GM13977 (cell line): ENCODE data around the gene MRTFB.

Source experiments
- DNase-seq: peaks from one replicate; pipeline ENCODE4 v3.0.0; 2012; ENCODE audit warnings: low spot score
- CTCF ChIP-seq: IDR thresholded peaks from 2 replicates; pipeline ENCODE4 v1.5.1; 2012; ENCODE audit warnings: mild to moderate bottlenecking, control low read depth; ENCODE audit not compliant: insufficient read depth; ENCODE audit errors: extremely low read depth, missing control alignments
- in situ Hi-C: fragments of 300-500 bp; cut with MboI; formaldehyde crosslinking; loops from one replicate; pipeline ENCODE4 v1.12.0; 2022; ENCODE audit warnings: low sequenced_read_pairs, low pct_unique_long_range_greater_than_20kb, mixed read lengths, inconsistent platforms; ENCODE audit not compliant: unreplicated experiment

Gene MRTFB

GRCh38 chr16:14186795-14187221, 115.7 kb downstream of the MRTFB start:
- in situ Hi-C loops = no loop called here
- no peak for TF ChIP-seq CTCF
- no peak for DNase-seq

- TF ChIP-seq CTCF = no peak
- DNase-seq = no peak
- in situ Hi-C loops = no loop called here
Observed at GRCh38 chr16:14187517-14188338, 116.6 kb downstream of the MRTFB start.

- no peak for TF ChIP-seq CTCF
- in situ Hi-C loops = no loop called here
- DNase-seq = peak; percentile 57
Observed at GRCh38 chr16:14193316-14193871, 122.3 kb downstream of the MRTFB start.

- in situ Hi-C loops = no loop called here
- DNase-seq = no peak
- TF ChIP-seq CTCF = no peak
Observed at GRCh38 chr16:14194721-14195120, 123.6 kb downstream of the MRTFB start.

GRCh38 chr16:14196011-14196410, 124.9 kb downstream of the MRTFB start:
- in situ Hi-C loops = no loop called here
- TF ChIP-seq CTCF = no peak
- no peak for DNase-seq

GRCh38 chr16:14196539-14196938, 125.4 kb downstream of the MRTFB start:
- in situ Hi-C loops = no loop called here
- TF ChIP-seq CTCF = no peak
- no peak for DNase-seq
